Measurements from ENCODE around the gene TSC22D3.
"Not testable (repeated sequence)": the region's sequence is repeated elsewhere in the genome, so short reads cannot be mapped to it uniquely, and the experiment has no call there.

The TSC22D3 gene

GRCh38 chrX:107682256-107682655 lies 93.3 kb downstream of the TSC22D3 start:
- DNase-seq (ENCODE audit: low read depth, low spot score), result no peak

DNA sequence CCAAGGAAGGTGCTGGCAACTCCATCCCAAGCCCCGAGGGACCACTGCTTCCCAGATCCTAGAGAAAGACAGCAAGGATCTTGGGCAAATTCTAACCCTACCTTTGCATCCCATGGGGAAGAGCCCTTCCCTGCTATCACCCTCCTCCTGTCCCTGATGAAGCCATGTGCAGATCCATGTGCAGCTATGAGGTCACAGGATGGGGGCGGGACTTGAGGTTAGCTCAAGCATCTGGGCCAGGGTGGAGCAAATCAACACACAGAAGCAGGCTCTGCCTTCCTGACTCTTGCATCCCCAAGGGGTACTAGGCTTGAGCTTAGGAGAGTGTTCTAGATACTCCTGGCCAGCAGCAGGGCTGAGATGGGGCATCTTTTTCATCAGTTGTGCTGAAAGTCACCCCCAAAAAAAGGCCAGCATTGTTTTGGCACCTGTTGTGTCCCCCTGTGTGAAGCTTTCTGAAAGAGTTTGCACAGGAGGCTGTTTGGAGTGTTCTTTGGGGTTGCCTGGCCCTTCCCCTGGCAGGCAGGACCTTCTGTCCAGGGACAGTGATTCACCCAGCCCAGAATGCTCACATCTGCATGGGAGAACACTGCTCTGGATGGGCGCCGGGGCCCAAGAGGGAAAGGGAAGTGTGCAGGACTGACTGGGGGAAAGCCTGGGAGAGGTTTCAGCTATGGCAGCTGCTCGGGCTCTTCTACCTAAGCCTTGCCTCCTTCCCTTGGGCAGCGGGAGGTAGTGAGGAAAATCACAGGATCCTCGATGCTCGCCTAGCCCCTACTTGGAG lies 96.4 kb downstream of the TSC22D3 start:
- no peak for DNase-seq (ENCODE audit: low read depth, low spot score)

DNA sequence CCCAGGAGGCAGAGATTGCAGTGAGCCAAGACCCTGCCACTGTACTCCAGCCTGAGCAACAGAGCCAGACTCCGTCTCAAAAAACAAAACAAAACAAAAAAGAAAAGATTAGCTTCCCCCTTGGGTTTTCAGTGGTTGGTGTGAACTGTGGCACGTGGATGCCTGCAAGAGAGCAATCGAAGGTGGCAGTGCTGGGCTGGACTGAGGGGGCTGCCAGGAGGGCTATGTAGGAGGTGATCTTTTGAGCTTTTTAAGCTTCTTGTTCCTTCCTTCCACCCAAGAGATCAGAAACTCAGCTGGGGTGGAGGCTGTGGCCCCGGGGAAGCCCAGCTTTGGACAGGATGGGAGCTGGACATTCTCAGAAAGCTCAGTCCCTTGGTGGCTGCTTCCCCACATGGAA lies 97.7 kb downstream of the TSC22D3 start:
- DNase-seq (ENCODE audit: low read depth, low spot score), result no peak

- no peak for DNase-seq (ENCODE audit: low read depth, low spot score)
Measured at GRCh38 chrX:107677501-107677901, 98.1 kb downstream of the TSC22D3 start.

DNA sequence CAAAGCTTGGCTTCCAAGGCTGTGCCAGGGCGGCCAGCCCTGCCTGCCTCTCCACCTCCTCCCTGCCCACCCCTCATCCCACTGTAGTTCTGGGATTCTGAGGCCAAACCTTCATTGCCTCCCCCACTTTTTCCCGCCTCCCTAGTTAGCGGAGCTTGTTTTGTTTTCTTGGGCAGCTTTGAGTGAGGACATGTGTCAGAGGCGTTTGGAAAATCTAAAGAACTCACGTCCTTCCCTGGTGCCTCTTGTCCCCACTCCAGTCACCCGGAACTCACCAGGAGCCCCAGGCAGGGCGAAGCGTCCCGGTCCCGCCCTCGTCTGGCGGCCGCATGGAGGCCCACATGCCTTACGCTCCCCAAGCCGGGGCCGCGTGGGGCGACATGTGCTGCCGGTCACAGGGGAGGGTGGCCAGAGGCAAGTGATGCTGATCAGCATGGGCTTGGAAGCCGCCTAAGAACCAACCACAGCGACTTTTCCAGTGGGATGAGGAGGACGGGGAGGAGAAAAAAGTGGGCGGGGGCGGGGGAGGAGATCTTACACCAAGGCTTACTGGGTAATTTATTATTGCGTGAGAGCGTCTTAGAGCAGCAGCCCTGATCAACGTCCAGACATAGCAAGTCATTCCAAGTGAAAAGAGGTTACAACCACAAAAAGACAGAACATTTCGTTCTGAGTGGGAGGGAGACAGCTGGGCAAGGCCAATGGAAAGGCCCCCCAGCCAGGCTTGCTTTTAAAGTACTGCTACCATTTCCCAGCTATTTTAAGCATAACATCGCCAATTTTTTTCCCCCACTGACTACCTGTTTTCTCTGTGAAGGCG lies 98.8 kb downstream of the TSC22D3 start:
- DNase-seq (ENCODE audit: low read depth, low spot score), result no peak

GRCh38 chrX:107675823-107676555 lies 99.6 kb downstream of the TSC22D3 start:
- no peak for DNase-seq (ENCODE audit: low read depth, low spot score)

GRCh38 chrX:107675365-107675654 lies 100.3 kb downstream of the TSC22D3 start:
- no peak for DNase-seq (ENCODE audit: low read depth, low spot score)

DNA sequence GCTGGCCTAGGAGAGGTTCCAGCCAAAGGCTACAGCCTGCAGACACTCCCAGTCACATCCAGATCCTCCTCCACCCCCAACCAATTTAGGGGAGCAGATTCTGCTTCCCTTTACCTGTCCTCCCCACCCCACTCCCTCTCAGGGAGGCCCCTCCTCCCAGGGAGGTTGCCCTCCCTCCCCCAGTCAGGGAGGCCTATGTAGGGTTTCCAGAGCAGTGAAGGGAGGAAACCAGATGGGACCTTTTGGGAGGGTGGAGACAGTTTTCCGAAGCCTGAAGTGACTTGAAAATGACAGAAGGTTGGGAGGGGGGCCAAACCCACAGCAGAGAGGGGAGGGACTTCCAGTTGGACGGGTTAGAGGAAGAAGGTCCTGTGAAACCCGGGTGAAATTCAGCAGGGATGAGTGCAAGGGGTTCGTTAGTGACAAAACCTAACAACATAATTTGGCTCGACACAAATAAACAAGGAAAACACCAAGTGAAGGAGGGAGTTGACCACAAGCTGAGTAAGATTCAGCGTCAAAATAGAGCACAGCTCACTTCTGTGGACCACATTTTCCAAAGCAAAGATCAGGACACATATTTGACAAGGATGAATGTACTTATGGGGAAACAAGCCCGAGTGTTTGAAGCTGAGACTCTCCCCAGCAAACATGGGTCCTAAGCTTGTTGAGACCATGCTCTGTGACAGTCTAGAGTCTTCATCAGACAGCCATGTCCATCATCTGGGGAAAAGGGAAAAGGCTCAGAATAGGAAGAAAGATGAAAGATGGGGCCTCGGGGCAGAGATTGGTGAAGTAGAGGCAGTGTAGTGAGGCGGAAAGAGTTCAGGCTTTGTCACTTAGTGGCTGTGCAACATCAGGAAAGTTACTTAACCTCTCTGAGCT lies 100.9 kb downstream of the TSC22D3 start:
- no peak for DNase-seq (ENCODE audit: low read depth, low spot score)

DNA sequence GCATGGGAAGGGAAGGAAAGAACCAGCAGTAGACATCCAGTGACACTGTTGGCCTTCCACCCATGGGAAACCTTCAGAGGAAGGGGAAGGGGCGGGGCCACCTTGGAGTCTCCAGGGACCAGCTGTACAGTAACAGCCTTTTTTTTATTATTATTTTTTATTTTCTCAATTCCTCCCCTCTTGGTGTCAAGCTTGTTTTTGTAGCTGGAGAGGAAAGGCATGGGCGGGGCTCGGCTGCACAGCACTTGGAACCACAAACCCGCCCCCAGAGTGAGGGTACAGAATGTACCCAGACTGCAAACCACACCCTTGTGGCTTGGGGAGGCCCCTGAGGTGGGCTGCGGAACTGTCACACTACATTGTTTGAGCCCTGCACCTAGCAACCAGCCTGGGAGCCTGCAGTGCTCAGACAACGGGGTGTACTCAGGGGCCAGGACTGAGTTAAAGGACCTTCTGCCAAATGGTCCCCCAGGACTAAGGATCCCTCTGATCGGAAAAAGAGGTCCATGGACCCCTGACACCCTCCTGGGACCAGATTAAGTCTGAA lies 101.6 kb downstream of the TSC22D3 start:
- no peak for DNase-seq (ENCODE audit: low read depth, low spot score)

- no peak for DNase-seq (ENCODE audit: low read depth, low spot score)
Measured at GRCh38 chrX:107673431-107673830, 102.2 kb downstream of the TSC22D3 start.

DNA sequence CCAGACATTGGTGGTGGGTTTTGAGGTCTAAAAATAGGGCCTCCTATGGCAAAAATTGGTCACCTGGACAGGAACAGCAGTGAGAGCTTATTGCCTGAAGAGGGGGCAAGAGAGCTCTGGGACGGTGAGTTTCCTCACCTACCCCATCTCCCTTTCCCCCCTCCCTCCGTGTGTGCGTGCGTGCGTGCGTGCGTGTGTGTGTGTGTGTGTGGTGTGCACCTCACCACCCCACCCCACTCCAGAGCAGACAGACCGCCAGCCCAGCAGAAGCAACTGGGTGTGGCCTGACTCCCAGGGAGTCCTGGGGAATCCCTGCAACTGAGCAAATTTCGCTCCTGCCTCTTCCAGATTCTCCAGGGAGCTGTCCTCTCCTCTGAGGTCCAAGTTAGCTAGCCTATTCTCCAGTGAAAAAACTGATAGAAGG lies 102.6 kb downstream of the TSC22D3 start:
- DNase-seq (ENCODE audit: low read depth, low spot score), result no peak

DNA sequence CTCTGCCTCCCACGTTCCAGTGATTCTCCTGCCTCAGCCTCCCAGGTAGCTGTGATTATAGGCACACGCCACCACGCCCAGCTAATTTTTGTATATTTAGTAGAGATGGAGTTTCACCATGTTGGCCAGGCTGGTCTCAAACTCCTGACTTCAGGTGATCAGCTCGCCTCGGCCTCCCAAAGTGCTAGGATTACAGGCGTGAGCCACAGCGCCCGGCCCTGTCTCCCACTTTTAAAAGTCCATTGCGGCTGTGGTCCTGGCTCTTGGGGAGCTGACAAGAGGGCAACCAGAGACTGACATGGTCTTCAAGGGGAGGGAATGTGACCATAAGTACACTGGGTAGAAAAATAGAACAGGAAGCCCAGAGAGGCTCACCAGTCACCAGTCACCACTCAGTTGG lies 104.3 kb downstream of the TSC22D3 start:
- DNase-seq (ENCODE audit: low read depth, low spot score), result not testable (repeated sequence)

GRCh38 chrX:107669885-107670628 lies 105.5 kb downstream of the TSC22D3 start:
- no peak for DNase-seq (ENCODE audit: low read depth, low spot score)

GRCh38 chrX:107669261-107669660 lies 106.3 kb downstream of the TSC22D3 start:
- DNase-seq (ENCODE audit: low read depth, low spot score), result no peak

GRCh38 chrX:107668710-107669109 lies 106.9 kb downstream of the TSC22D3 start:
- DNase-seq (ENCODE audit: low read depth, low spot score), result not testable (repeated sequence)

DNA sequence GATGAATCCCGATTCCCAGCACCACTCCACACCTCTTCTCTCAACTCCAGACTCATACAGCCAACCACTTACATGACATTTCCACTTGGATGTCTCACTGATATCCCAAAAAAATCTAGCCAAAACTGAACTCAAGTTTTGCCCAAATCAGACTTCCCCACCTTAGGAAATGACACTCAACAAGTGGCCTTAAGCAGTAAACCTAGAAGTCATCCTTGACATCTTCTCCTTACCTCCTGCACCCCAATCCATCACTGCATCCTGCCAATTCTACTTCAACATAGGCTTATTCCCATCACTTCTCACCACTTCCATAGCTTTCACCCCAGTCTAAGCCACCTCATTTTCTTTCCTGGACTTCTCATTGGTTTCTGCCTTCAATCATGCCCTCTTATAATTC lies 108.2 kb downstream of the TSC22D3 start:
- DNase-seq (ENCODE audit: low read depth, low spot score), result no peak

DNA sequence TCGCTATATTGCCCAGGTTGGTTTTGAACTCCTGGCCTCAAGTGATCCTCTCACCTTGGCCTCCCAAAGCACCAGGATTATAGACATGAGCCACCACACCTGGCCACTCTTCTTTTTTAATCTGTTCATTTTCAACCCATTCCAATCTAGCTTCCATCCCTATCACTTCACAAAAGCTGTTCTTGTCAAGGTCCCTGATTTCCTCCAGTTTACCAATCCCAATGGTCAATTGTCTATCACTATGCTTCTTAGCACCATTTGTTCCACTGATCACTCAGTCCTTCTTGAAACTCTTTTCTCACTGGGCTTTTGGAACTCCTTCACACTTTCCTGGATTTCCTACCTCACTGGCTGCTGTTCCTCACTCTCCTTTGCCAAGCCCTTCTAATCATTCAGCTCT lies 108.7 kb downstream of the TSC22D3 start:
- no peak for DNase-seq (ENCODE audit: low read depth, low spot score)

Measured in iPS DF 19.7 (cell line).